Activated CD4-positive, alpha-beta T cell treated with anti-CD3 and anti-CD28 coated beads, Interleukin-10, Interleukin-2, amounts not matched to agents 100 ng/mL and 50 ng/mL, durations not matched to agents 16 hours and 8 hours (primary cell): Measurements from ENCODE around the gene RBMS3.

Experiments
- DNase-seq: peaks from one replicate; pipeline ENCODE4 v3.0.0-alpha.2; 2020

The RBMS3 gene

DNA sequence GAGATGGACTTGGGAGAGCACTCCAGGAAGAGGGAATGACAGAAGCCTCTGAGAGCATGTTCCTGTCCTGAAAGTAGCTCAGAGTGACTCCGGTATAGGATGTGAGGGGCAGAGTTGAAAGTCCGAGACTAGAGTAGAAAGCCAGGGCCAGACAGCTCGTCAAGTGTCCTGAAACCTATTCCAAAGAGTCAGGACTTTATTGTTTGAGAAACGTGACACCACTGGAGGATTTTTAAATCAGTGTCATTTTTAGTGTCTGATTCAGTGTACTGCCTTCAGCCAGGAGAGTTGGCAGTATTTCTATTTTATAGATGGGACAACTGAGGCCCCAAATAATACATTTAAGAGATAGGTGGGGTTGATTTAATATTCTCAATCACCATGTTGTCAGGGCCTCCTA, 1.6 kb upstream of the RBMS3 start:
- no peak for DNase-seq

DNA sequence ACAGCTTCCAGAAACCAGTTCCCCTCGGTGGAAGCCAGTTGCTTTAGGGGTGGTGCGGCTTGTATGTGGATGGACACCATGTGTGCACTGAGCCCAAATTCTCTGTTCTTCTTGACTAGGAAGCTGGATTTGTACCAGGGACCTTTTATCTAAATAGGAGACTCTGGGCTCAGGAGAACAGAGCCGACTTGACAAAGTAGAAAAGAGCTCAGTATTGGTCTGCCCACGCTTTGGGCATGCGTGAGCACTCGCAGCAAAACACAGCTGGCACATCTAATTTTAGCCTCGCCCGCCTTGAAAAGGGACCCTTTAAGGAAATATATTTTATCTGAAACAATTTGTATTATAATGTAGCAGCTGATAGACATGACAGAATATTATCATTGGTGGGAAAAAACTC, 1.1 kb upstream of the RBMS3 start:
- no peak for DNase-seq

DNA sequence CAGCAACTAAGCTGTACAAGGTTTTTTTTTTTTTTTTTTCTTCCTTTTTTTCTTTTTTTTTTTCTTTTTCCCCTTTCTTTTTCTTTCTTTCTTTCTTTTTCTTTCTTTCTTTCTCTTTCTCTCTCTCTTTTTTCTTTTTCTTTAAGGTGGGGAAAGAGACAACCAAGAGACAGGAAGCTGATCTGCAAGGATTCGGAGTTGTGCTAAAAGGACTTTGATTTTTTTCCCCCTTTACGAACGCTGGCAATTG, 148 bp downstream of the RBMS3 start:
- no peak for DNase-seq

DNA sequence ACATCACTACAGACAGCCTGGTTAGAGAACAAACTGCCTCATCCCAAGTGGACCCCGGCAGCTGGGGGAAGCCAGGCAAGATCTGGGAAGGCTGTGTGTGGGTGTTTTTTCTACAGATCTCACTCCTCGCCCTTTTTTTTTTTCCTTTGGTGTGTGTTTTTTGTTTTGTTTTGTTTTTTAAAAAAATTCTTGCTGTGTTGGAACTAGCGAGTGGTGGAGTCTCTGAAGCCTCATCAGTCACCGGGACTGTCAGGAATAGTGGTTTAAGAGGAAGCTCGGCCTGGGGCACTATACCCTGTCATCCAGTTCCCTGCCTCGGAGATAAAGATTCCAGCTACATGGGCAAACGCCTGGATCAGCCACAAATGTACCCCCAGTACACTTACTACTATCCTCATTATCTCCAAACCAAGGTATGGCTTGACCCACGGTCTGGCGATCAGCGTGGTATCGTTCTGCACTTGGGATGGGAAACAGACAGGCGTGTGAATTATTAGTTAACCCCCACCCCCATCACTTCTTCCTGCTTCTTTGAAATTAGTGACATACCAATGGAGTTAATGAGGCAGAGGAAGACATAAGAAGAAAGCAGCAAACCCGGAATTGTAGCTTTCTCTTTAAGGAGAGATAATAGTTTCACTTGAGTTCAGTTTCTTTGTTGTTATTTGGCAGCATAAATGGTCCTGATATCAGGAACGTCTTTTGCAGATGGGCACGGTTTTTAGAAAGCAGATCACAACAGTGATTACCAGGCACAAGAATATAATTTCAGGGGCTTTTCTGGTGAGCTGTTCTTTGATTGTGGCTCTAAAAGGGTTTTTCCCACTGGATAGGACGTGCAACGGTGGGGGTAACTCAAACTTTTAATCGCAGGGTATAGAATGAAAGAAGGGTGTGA, 722 bp downstream of the RBMS3 start:
- DNase-seq: peak; percentile 57

DNA sequence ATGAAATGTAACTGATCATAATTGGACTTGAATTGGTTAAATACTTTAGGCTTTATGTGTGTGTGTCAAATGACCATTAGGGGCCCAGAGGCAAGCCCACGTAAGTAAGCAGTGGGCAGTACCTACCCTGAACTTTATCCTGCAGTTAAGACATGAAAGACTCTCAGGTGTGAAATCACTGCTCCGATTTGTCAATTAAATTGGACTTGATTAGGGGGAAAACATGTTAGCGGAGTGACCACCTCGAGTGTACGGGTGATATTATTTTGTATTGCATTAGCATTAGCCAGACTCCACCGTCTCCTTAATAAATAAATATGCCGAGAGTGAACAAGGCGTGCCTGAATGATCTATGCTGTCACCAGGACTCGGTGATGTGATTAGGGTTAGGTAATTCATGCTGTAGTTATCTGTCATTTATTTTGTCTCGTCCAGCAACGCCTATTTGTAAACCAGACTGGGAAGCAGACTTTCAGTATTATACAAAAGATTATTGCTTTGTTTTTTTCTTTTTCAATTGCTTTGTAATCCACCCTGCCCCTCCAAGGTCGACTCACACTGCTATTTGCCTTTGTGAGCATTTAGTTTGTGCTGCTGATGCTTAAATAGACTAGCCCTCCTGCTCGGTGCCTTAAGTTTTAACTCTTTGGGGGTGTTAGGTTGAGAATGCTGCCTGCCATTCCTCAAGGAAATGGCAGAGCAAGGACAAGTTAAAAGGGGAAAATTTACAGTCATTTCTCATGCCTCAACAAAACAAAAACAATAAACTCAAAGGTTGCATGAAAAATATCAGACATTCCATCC, 1.8 kb downstream of the RBMS3 start:
- no peak for DNase-seq

DNA sequence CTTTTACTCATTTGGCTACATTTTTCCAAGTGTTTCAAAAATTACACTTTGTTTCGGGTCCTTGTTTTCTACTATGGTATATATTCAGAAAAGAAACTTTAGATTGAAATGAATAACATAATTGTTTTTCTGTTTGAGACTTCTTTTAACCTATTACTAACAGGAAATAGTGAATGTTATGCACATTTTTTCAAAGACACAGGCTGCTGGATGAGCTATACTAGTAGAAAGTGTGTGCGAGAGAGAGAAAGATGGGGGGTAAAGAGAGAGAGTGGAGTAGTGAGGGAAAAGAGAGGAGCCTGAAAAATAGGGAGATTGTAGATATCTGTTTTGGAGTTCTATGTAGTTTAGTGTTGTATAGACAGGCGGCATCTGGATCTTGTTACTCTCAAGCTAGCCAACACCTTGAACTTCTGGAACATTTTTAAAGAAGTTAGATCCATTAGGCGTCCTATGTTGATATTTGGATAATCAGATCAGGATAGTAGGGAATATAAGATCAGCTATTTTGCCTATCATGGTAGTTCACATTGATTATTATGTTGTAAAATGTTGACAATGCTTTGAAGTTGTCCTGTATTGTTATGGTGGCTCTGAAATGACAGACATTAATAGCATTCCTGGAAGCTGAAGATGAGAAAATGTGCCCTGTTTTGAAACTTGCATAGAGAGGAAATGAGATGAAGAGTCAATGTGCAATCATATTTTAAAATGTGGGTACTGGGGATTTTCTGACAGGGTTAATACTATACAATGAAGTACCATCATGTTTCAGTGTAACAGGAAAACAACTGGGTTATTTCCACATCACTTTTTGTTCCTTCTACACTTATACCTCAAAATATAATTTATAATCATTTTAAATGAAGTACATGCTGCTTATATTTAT, 2.6 kb downstream of the RBMS3 start:
- DNase-seq: peak; percentile 35

DNA sequence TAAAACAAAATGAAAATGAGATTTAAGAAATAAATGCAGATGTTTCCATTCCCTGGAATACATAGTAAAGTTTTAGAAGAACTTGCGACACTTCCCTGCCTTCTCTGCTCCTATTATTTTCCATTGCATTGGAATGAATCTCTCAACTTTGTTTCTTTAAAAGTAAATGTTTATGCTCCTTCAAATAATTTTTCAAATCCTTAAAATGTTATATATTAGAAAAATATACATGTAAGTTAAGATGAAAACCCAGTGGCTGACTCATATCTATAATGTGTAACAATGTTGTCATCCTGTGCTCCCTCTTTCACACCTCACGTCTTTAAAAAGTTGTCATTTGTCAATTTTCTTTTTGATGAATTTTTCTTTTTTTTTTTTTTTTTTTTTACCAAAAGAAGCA, 3.6 kb downstream of the RBMS3 start:
- peak; percentile 20 for DNase-seq

DNA sequence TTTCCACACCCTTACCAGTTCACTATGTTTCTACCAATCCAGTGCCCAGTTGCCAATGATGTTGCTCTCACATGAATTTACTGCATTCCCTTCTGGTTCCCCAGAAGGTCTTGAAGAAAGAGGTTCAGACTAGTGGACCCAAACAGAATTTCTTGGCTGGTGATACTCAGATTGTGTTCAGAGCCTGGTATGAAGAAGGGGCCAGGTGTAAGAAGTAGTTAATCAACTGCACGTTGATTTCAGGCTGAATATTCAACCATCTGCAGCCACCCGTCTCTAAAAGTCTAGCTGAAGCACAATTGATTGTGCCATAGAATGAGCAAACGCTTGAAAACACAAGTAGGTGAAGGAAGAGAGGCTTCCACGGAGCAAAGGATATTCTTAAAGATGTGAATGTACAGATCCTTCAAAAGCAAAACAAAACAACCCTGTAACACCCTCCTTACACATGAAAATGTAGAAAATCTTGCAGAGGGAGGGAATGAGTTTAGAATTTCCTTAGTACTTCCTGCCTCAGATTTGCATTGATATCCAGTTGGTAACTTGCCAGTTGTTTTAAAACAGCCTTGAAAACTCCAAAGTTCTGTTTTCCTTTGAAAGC, 4.7 kb downstream of the RBMS3 start:
- no peak for DNase-seq

DNA sequence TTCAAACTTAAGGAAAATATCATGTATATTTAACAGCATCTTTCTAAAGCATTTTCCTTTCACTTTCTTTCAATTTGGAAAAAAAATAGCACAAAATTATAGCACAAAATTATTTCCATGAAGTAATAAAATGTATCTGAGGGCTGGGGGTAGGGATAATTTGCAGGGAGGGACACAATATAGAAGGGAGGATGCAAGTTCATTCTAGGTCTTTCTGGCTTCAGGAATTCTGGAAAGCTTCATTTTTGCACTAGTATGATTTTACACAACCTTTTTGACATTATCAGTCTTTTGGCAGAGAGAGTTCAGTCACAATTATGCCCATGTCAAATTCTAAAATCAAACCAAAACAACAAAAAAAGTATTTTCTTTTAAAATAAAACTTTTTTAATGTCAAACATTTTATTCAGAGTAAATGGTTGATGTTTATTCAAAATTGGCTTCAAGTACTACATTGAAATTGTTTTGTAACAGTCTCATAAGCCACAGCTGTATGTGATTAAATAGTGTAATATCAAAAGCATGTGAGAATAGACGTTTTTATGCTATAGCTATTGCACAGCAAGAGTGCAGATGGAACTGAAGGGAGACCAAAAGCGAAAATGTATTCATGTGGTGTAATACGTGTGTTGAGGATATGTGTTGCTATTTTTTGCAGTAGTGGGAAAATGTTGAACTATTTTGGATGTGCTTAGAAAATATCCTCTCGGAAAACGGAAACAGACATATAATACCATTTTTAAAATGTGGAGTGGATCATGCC, 5.8 kb downstream of the RBMS3 start:
- DNase-seq: no peak

DNA sequence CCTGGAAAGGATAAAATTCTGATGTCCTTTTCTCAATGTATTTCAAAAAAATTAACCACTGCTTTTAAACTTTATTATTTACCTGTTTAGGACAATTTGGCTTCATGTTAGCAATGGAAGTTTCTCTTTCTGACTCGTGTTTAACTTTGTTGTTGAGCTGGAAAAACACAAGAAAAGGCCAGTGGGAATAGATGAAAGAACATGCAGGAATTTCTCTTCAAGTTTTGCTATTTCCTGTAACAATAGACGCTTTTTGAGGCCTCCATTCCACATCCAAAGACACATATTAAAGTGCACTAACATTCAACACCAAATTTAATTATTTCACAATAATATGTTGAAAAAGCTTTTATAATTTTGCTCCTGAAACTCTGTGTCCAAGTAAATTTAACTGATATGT, 9.7 kb downstream of the RBMS3 start:
- no peak for DNase-seq

DNA sequence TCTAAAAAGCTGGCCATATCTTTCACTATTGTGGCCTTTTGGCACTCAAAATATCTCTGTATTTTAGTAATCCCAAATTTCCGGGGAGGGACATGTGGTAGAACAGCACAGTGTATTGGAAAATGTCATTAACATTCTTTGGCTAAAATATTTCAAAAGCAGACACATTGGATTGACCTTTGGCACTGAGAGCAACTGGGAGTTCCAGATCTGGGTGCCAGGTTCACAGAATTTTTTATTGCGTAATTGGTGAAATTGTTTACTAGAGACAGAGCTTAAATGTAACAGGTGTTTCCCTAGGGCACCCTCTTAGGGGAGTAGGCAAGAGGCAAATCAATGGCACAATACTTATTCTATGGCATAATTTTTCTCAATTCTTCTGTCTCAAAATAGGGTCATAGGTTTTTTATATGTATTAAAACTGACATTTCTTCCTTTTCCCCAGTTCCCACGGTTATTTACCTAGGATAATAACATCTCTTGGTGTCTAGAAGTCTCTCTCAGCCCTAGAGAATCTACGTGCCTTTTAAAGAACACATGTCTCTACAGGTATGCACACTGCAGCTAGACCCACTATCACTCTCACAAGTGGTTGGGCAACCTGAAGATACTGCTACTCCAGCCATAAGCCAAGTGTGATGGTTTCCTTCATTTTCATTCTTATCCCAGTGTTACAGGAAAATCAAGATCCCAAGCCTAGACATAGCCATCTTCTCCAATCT, 10.6 kb downstream of the RBMS3 start:
- DNase-seq: no peak

DNA sequence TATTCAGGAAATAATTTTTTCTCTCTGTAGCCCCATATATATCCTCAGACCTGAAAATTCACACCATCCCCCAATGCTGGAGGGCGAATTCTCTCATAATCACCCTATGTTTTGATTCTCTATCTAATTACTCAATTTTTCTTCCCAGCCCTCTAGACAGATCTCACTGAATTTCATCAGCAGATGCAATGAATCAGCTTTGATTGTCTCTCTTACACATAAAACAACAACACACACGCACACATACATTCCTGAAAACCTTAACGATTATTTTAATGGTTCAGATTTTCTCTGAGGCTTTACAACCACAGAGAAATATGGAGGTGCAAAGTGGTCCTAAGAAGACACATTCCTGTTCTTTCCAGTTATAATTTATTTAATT, 11.1 kb downstream of the RBMS3 start:
- DNase-seq: no peak

DNA sequence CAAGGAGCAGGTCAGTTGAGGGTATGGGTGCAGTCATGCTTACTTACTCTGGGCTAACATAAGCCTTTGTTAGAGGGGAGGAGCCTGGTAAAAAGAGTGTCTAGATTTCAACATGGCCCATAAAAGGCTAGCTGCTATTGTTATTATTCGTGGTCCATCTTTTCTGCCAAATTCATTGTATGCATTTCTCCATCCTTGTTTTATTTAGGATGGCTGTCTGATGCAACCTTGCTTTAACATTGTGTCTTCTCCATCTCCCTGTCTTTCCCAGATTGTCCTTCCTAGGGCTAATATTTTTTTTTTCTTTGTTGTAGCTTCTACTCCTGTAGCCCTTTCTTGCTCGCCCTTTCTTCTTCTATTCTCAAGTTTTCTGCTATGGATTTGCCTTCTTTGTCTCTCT, 12.6 kb downstream of the RBMS3 start:
- no peak for DNase-seq

DNA sequence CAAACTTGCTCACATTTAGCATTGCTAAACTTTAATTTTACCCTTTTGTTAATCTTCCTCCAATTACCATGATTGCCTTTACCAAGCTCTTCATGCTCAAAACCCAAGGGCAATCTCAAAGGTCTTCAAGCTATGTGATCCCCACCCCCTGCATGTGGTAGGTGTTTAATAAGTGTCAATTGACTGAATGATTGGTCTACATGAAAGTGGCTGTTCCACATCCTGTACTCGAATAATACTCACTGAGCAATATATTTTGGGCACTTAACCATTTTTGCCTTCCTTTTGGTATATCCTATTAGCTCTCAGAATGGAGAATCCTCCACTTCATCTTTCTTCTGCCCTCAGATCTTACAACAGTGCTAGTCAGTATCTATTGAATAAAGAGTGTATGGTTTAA, 17.1 kb downstream of the RBMS3 start:
- no peak for DNase-seq

DNA sequence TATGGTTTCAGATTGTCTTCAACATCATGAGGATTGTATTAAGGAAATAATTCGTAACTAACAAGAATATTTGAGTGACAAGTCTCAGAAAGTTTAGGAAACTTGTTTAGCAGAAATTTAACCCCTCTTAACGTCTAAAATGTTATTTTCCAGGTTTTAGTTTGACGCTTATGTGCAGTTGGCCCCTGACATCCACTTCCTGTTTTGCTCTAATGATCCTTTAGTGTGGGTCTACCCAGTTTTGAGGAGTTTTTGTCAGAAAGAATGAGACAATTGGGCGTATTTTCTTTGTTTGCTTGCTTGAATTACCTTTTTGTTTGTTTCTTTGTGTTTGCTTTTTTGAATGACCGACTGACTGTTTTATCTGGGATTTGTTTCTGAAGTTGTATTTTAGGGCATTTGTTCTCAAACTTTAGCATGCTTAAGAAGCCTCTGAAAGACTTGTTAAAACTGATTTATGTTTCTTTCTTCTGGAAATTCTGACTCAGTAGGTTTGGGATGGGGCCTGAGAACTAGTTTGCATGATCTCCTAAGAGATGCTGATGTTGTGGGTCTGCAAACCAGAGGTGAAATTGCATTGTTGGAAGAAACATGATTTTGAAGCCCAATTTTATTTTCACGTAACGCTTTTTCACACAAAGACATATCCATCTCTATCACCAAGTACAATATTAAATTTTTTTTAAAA, 20.6 kb downstream of the RBMS3 start:
- DNase-seq: no peak

DNA sequence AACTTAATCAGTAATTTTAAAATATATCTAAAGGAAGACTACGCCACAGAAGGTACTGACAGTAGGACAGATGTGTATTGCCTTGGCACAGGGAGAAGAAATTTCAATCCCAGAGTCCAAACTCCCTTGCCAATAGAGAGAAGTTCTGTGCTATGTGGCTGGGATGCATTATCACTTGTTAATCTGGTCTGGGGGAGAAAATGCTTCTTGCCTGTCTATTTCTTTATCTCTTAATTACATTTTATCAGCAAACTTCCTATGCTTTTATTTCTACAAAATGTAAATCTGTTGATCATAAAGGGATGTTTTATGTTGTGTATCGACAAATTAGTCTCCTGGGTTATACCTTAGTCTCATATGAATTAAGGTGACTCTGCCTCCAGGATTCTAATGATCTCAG, 21.7 kb downstream of the RBMS3 start:
- DNase-seq: no peak

DNA sequence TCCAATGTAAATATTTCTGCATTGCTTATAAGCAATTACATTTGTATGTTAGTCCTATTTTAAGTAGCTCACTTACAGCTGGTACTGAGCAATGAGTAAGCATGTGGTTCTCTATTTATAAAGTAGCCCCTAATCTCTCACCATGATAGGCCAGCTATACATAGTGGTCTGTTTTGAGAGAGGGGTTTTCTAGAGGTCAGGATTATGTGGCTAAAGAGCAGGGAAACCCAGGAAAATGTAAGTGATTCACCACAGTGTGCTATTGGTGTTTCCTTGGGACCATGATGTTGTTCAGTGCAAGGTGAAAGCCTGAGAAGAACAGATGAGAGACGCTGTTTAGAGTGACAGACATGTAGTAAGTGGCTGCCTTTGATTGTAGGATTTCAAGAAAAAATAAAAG, 26.4 kb downstream of the RBMS3 start:
- no peak for DNase-seq

DNA sequence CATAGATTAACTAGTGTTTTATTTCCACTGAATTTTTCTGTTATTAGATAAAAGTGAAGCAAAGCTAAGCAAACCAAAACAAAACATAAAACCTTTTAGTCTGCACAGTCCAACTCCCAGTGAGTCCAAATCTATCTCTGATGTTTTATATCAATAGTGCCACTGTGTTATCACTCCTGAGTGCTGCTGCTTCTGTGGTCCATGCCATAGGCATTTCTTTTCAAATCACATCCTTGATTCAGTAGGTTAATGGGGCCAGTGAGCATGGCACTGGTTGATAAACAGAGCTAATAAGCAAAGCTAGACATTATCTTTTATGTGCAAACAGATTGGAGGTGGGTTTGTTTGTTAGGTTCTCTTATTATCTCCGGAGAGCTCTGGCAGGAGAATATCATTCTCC, 30.0 kb downstream of the RBMS3 start:
- no peak for DNase-seq

DNA sequence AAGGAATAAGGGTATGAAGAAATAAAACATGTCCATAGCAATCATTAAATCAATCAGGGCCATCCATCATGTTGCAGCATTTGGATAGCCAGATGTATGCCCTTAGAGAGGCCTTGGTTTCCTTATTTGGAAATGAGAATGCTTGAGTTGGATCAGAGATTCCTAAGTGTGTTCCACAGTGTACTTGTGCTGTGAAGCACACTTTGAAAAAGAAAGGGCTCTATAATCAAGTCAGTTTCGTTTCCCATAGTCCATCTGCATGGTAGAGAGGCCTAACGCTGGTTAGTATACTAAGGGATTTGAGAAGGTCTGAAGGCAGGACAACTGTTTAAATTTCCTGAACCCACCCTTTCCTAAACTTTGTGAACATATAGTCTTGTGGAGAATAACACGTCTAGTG, 30.9 kb downstream of the RBMS3 start:
- no peak for DNase-seq

DNA sequence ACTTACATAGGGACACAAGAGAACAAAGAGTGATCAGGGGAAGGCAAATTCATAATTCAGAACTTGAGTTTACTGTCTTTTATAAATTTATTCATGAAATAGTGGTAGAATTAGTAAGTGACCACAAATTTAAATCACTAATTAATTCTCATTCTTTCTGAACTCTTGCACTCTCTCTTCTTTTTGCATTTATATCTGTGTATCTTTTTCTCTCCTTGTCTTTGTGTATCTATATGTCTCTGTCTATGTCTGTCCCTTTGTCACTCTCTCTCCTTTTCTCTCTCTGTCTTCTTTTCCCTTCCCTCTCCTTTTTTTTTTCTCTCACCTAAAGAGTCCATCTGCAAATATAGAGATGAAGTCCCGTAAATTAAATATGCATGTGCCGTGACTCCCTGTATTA, 31.5 kb downstream of the RBMS3 start:
- no peak for DNase-seq

DNA sequence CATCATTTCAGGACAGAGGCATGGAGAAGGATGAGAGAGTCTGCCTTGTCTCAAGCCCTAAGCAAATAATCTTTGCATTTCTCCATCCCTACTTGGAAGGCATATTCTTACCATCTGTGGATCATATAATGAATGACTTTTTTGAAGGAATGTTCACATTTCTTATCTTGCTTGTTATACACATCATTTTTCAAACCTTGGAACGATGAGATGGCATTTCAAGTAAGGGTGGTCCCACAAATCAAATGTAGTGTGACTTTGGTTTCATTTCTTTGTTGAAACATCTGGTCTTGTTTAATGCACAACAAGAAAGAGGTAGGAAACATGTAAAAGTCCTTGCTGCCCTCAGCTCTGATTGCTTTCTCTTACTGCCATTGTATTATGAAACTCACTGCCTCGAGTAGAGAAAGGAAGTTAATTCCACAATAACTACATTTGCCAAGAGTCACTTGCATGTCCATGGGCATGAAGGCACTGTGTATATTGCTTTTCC, 32.1 kb downstream of the RBMS3 start:
- DNase-seq: no peak
